Colonic mucosa (tissue), 4 donors: Measurements from ENCODE around the gene NOVA1. TPM values are rescaled to one million over a fixed set of nuclear protein-coding genes. Genes with fewer than 3 reads are reported as not detected.

Experiments used
- DNase-seq: peaks from one replicate; pipeline ENCODE4 v3.0.0-alpha.2; 2020
- H3K27ac ChIP-seq: fragments of 200-600 bp; one replicate; pipeline ENCODE4 v1.8.0; 2021
- H3K27me3 ChIP-seq: fragments of 200-600 bp; one replicate; pipeline ENCODE4 v1.8.0; 2021
- H3K36me3 ChIP-seq: fragments of 200-600 bp; one replicate; pipeline ENCODE4 v1.8.0; 2021
- H3K4me1 ChIP-seq: fragments of 200-600 bp; one replicate; pipeline ENCODE4 v1.8.0; 2021; ENCODE audit warnings: mild to moderate bottlenecking
- H3K4me3 ChIP-seq: fragments of 200-600 bp; one replicate; pipeline ENCODE4 v1.8.0; 2021
- H3K9ac ChIP-seq, 2 donors: one replicate each; pipeline ENCODE4 v1.7.0; 2013; ENCODE audit warnings: control low read depth in 2 of 2, low read depth in 2 of 2, low read length in 2 of 2
- H3K9me3 ChIP-seq: fragments of 200-600 bp; one replicate; pipeline ENCODE4 v1.8.0; 2021
- intact Hi-C: fragments of 100-400 bp; cut with DNase I; formaldehyde crosslinking; loops from one replicate; pipeline ENCODE4 v1.14.1; 2022
- total RNA-seq, 2 donors: library from RNA; stranded (reverse); fragmentation: NEBNext Ultra II Directional in 1 of 2; extraction: Animal tissue kit (Norgen Biotek cat#: 25700) in 1 of 2; gene quantifications; one replicate each; pipeline ENCODE4 v1.2.1, GENCODE V29; 2021
- TF ChIP-seq, protein P1 (sequence below): fragments of 200-600 bp; IDR thresholded peaks from one replicate; pipeline ENCODE4 v1.8.0; 2022; ENCODE audit warnings: antibody characterized with exemption, mild to moderate bottlenecking
- donor health status: healthy.
- donor health status: DM: no; HTN: no; CAD: no.
- donor health status: DM: no; HTN: no; CAD: no.

NOVA1 gene
- total RNA-seq, 2 donors from 2014 or later = 3.6 to 3.7 TPM

DNA sequence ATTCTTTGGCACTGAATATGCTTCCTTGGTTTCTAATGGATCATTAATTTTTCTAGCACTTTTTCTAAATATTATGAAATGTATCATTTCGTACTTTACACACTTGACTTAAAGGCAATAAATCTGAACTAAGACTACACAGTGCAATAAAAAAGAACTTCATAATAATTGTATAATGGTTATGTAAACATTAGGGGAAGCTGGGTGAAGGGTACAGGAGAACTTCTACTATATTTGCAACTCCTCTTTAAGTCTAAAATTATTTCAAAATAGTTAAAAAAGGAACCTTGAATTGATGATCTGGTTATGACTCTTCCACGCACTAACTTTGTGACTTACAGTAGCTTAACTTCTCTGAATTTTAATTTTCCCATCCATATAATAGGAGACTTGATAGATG is 5.1 kb upstream of the NOVA1 start:
- no peak for DNase-seq
- Histone ChIP-seq H3K9ac (no peak overlapping the region), H3K4me3 (no peak overlapping the region), H3K27ac (no peak overlapping the region), H3K36me3 (no peaks in the 10 kb centered on the region), H3K4me1 (no peaks in the 10 kb centered on the region), H3K9me3 (no peaks in the 10 kb centered on the region), H3K27me3 (no peaks in the 10 kb centered on the region)
- TF ChIP-seq, protein P1, sequence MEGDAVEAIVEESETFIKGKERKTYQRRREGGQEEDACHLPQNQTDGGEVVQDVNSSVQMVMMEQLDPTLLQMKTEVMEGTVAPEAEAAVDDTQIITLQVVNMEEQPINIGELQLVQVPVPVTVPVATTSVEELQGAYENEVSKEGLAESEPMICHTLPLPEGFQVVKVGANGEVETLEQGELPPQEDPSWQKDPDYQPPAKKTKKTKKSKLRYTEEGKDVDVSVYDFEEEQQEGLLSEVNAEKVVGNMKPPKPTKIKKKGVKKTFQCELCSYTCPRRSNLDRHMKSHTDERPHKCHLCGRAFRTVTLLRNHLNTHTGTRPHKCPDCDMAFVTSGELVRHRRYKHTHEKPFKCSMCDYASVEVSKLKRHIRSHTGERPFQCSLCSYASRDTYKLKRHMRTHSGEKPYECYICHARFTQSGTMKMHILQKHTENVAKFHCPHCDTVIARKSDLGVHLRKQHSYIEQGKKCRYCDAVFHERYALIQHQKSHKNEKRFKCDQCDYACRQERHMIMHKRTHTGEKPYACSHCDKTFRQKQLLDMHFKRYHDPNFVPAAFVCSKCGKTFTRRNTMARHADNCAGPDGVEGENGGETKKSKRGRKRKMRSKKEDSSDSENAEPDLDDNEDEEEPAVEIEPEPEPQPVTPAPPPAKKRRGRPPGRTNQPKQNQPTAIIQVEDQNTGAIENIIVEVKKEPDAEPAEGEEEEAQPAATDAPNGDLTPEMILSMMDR = no peak
- intact Hi-C loops = no loop called here

DNA sequence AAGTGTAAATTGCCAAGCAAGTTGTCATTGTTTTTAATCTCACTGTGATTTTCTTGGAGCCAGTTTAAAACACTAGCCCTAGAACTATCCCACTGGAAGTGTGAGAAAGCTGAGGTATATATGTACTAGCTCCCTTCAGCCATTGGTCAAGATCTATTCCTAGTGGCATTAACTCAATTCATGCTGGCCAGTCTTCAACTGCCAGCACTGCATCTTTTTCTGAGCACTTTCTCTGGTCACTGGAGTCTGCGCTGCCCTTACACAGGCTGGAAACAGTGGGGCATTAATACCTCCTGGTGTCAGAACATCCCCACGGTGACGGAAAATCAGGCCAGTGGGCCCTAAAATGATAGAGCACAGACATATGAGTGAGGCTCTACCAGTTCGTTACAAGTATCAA is 4.0 kb upstream of the NOVA1 start:
- intact Hi-C loops = no loop called here
- DNase-seq = no peak
- no peaks in the 10 kb centered on the region for H3K9me3 ChIP-seq
- H3K27ac ChIP-seq = no peak overlapping the region
- no peaks in the 10 kb centered on the region for H3K27me3 ChIP-seq
- H3K36me3 ChIP-seq = no peaks in the 10 kb centered on the region
- no peak overlapping the region for H3K9ac ChIP-seq
- H3K4me1 ChIP-seq = no peaks in the 10 kb centered on the region
- TF ChIP-seq, protein P1 = no peak
- H3K4me3 ChIP-seq = no peak overlapping the region

DNA sequence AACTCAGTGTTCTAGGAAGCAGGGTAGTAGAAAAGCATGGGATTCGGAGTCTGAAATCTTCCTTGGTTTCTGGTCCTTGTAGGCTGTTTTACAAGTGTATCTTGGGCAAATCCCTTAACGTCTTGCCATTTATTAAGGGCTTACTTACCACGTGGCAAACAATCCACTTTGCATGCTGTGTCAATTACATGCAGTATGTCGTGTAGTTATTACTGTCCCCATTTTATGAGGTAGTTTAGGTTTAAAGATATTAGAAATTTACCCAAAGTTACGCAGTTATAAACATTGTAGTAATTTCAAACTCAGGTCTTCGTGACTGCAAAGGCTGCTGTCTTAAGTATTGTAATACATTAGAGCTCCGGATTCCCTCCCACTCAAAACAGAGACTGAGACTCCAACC is 1.5 kb upstream of the NOVA1 start:
- TF ChIP-seq, protein P1 = no peak
- intact Hi-C loops = no loop called here
- H3K27ac ChIP-seq = no peak overlapping the region

DNA sequence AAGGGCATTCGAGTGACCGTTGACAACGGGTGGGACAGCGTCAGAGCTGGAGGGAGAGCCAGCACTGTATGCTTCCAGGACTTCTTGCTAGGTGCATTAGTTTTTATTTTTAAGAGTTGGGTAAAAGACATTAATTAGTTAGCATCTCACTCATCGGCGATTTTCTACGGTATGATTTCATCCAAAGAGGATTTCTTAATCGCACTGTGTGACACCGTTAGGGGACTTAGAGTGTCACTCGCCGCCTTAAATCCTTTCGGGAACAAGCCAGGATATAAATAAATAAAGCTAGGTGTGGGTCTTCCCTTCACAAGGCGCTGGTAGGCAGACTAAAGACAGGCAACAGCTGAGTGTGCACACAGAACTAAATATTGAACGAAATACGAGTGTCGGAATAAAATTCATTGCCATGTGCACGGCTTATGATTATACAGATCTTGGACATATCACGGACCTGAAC is 869 bp upstream of the NOVA1 start:
- Histone ChIP-seq H3K9me3 (no peaks in the 10 kb centered on the region), H3K4me1 (no peaks in the 10 kb centered on the region), H3K27me3 (no peaks in the 10 kb centered on the region), H3K4me3 (peak overlapping the region; percentile 57), H3K36me3 (no peaks in the 10 kb centered on the region), H3K27ac (peak overlapping the region; percentile 34), H3K9ac (peak overlapping the region in 1 of 2 donors; percentile 33)
- DNase-seq = peak; percentile 18
- intact Hi-C loops = no loop called here
- TF ChIP-seq, protein P1 = no peak

More for the DNA sequence above, 1.5 kb upstream of the NOVA1 start:
- no peak for DNase-seq
- Histone ChIP-seq H3K9me3 (no peaks in the 10 kb centered on the region), H3K36me3 (no peaks in the 10 kb centered on the region), H3K9ac (no peak overlapping the region), H3K4me1 (no peaks in the 10 kb centered on the region), H3K4me3 (no peak overlapping the region), H3K27me3 (no peaks in the 10 kb centered on the region)

DNA sequence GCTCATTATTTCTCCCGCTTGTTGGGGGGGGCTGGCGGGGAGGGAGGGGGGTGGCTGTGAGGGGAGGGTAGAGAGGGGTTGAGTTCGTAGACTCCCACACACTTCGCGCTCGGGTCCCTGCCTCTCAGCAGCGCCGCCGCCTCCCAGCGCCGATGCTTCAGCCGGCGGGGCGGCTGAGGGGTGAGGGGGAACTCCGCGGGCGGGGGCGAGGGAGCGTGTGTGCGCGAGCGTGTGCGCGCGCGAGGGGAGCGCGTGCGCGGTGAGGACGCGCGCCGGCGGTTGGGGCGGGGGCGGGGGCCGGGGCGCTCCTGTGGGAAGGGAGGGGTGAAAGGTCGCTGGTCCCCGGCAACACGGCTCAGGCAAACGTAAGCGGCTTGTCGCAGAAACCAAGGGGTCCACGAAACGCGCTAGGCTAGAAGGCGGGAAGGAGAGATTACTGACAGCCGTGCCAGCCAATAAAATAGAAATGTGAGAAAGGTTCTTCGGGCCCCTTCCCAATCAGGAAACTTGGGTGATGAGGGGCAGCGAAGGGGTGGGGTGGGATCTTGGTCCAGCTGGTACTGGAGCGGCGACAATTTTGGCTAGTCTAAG is 343 bp upstream of the NOVA1 start:
- intact Hi-C loops = no loop called here
- peak overlapping the region; percentile 50 for H3K27ac ChIP-seq
- H3K27me3 ChIP-seq = no peaks in the 10 kb centered on the region
- TF ChIP-seq, protein P1 = no peak
- no peaks in the 10 kb centered on the region for H3K36me3 ChIP-seq
- DNase-seq = peak; percentile 89
- peak overlapping the region; percentile 57 for H3K4me3 ChIP-seq
- H3K4me1 ChIP-seq = no peaks in the 10 kb centered on the region
- H3K9ac ChIP-seq = peak overlapping the region in 1 of 2 donors; percentile 33
- no peaks in the 10 kb centered on the region for H3K9me3 ChIP-seq
